ENCODE data around the gene LIMS3.
"Not testable (repeated sequence)": the region's sequence is repeated elsewhere in the genome, so short reads cannot be mapped to it uniquely, and the experiment has no call there.

DNA sequence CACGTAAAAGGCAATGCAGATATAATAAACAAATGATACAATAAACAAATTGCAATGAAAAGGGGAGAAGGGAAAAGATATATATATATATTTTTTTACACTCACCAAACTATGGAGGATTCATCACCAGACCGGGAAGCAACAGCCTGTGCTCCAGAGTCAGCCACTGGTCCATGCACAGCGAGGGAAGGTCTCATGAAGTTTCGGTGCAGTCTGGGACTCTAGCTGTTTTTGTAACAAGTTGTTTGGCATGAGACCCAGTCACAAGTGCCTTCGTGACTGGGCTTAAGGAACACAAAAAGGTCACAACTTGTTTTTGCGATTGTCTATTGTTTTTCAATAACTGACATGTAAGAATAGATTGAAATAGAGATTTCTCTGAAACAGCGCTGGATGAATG lies 4.8 kb upstream of the LIMS3 start:
- TF ChIP-seq POLR2A (IDR thresholded peaks at IDR 0.05), result not testable (repeated sequence)
- TF ChIP-seq, protein P1, sequence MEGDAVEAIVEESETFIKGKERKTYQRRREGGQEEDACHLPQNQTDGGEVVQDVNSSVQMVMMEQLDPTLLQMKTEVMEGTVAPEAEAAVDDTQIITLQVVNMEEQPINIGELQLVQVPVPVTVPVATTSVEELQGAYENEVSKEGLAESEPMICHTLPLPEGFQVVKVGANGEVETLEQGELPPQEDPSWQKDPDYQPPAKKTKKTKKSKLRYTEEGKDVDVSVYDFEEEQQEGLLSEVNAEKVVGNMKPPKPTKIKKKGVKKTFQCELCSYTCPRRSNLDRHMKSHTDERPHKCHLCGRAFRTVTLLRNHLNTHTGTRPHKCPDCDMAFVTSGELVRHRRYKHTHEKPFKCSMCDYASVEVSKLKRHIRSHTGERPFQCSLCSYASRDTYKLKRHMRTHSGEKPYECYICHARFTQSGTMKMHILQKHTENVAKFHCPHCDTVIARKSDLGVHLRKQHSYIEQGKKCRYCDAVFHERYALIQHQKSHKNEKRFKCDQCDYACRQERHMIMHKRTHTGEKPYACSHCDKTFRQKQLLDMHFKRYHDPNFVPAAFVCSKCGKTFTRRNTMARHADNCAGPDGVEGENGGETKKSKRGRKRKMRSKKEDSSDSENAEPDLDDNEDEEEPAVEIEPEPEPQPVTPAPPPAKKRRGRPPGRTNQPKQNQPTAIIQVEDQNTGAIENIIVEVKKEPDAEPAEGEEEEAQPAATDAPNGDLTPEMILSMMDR (IDR thresholded peaks at IDR 0.05), result not testable (repeated sequence)

All from thyroid gland (tissue), 4 donors.